Spinal cord (tissue), 10 donors: ENCODE results near the gene FBXW11. TPM values are rescaled to one million over a fixed set of nuclear protein-coding genes. Genes with fewer than 3 reads are reported as not detected.

ENCODE experiments used
- DNase-seq, 6 donors: peaks; one replicate each; pipeline versions ENCODE4 v3.0.0 to v3.0.0-alpha.2; 2013 to 2015; ENCODE audit warnings: low spot score in 6 of 6, low read depth in 4 of 6
- H3K27ac ChIP-seq: one replicate; pipeline ENCODE4 v1.5.1; 2013; ENCODE audit warnings: low read depth, low read length, control low read depth
- H3K27me3 ChIP-seq: one replicate; pipeline ENCODE4 v1.6.1; 2013; ENCODE audit warnings: low read length; ENCODE audit not compliant: control insufficient read depth, insufficient read depth
- H3K36me3 ChIP-seq: one replicate; pipeline ENCODE4 v1.6.1; 2013; ENCODE audit warnings: low read length; ENCODE audit not compliant: control insufficient read depth, insufficient read depth
- H3K4me1 ChIP-seq: one replicate; pipeline ENCODE4 v1.6.1; 2013; ENCODE audit warnings: low read length; ENCODE audit not compliant: control insufficient read depth, insufficient read depth
- H3K4me3 ChIP-seq: one replicate; pipeline ENCODE4 v1.5.1; 2013; ENCODE audit warnings: low read depth, low read length, control low read depth
- H3K9me3 ChIP-seq: one replicate; pipeline ENCODE4 v1.6.1; 2013; ENCODE audit warnings: low read length; ENCODE audit not compliant: control insufficient read depth, insufficient read depth
- WGBS: methylation state at CpG from one replicate; pipeline ENCODE4 v1.1.5; 2013; ENCODE audit warnings: missing lambda C conversion rate; ENCODE audit not compliant: insufficient coverage; 5-methylcytosine and 5-hydroxymethylcytosine counted together
- polyA plus RNA-seq, 2 donors: library from polyadenylated mRNA; unstranded; fragments of 120-200 nt; gene quantifications; one replicate each; pipeline ENCODE4 v1.2.1, GENCODE V29; 2013; ENCODE audit not compliant: insufficient read length in 2 of 2
- total RNA-seq, 2 donors: library from RNA; depleted of rRNA in 1 of 2; stranded (reverse); fragments of 120-200 nt in 1 of 2; fragments of >200 nt in 1 of 2; gene quantifications; one replicate each; pipeline versions ENCODE4 v1.2.3 to v1.2.4, GENCODE V29; 2013 to 2014
- donor health status: healthy.

Gene FBXW11
- total and polyA plus RNA-seq, 4 donors = 72.1 to 135 (median 87.1) TPM

- Histone ChIP-seq H3K9me3 (no peaks in the 10 kb centered on the region), H3K27me3 (no peaks in the 10 kb centered on the region), H3K27ac (no peak overlapping the region), H3K36me3 (peaks cover 15% of the 10 kb centered on the region), H3K4me1 (no peaks in the 10 kb centered on the region), H3K4me3 (no peak overlapping the region)
- WGBS = no CpG with 5 or more reads among the region's 1 CpG
- DNase-seq = no peak
Observed at GRCh38 chr5:171871711-171872110, 134.7 kb downstream of the FBXW11 start.

- no CpG with 5 or more reads among the region's 1 CpG for whole genome bisulfite sequencing
Observed at GRCh38 chr5:171869956-171870355, 136.5 kb downstream of the FBXW11 start.

GRCh38 chr5:171868236-171868635, 138.2 kb downstream of the FBXW11 start:
- Histone ChIP-seq H3K27ac (no peak overlapping the region), H3K4me3 (no peak overlapping the region), H3K4me1 (no peaks in the 10 kb centered on the region), H3K36me3 (no peaks in the 10 kb centered on the region), H3K9me3 (no peaks in the 10 kb centered on the region), H3K27me3 (no peaks in the 10 kb centered on the region)
- no peak for DNase-seq
- WGBS = no CpG with 5 or more reads among the region's 2 CpGs

More at GRCh38 chr5:171869956-171870355, 136.5 kb downstream of the FBXW11 start:
- Histone ChIP-seq H3K4me1 (no peaks in the 10 kb centered on the region), H3K9me3 (no peaks in the 10 kb centered on the region), H3K27me3 (no peaks in the 10 kb centered on the region), H3K36me3 (peaks cover 4% of the 10 kb centered on the region), H3K27ac (no peak overlapping the region), H3K4me3 (no peak overlapping the region)
- DNase-seq = no peak

- H3K27ac ChIP-seq = no peak overlapping the region
- WGBS = no CpG with 5 or more reads among the region's 1 CpG
- no peaks in the 10 kb centered on the region for H3K27me3 ChIP-seq
- no peaks in the 10 kb centered on the region for H3K4me1 ChIP-seq
- no peak overlapping the region for H3K4me3 ChIP-seq
- DNase-seq = no peak
- no peaks in the 10 kb centered on the region for H3K9me3 ChIP-seq
- H3K36me3 ChIP-seq = no peaks in the 10 kb centered on the region
Observed at GRCh38 chr5:171867786-171868185, 138.7 kb downstream of the FBXW11 start.

- WGBS = no CpG with 5 or more reads among the region's 6 CpGs
- Histone ChIP-seq H3K27me3 (no peaks in the 10 kb centered on the region), H3K4me3 (no peak overlapping the region), H3K9me3 (no peaks in the 10 kb centered on the region), H3K4me1 (peaks cover 3% of the 10 kb centered on the region), H3K27ac (no peak overlapping the region), H3K36me3 (peaks cover 2% of the 10 kb centered on the region)
- no peak for DNase-seq
Observed at GRCh38 chr5:171865471-171865870, 141.0 kb downstream of the FBXW11 start.

- no peak overlapping the region for H3K27ac ChIP-seq
- H3K27me3 ChIP-seq = no peaks in the 10 kb centered on the region
- peaks cover 2% of the 10 kb centered on the region for H3K36me3 ChIP-seq
- H3K9me3 ChIP-seq = no peaks in the 10 kb centered on the region
- H3K4me1 ChIP-seq = peaks cover 3% of the 10 kb centered on the region
- no peak overlapping the region for H3K4me3 ChIP-seq
- 100% methylated on average over 2 of the region's 6 CpGs for WGBS
- DNase-seq = no peak
Observed at GRCh38 chr5:171863935-171864334, 142.5 kb downstream of the FBXW11 start.

GRCh38 chr5:171862624-171863023, 143.8 kb downstream of the FBXW11 start:
- Histone ChIP-seq H3K9me3 (no peaks in the 10 kb centered on the region), H3K27ac (no peak overlapping the region), H3K27me3 (no peaks in the 10 kb centered on the region), H3K4me3 (no peak overlapping the region), H3K36me3 (peaks cover 2% of the 10 kb centered on the region), H3K4me1 (peaks cover 8% of the 10 kb centered on the region)
- no peak for DNase-seq
- WGBS = 40% methylated on average over 1 of the region's 4 CpGs

- peaks cover 2% of the 10 kb centered on the region for H3K36me3 ChIP-seq
- no peak for DNase-seq
- no peak overlapping the region for H3K4me3 ChIP-seq
- 88% methylated on average over 1 of the region's 3 CpGs for WGBS
- H3K9me3 ChIP-seq = no peaks in the 10 kb centered on the region
- peaks cover 13% of the 10 kb centered on the region for H3K4me1 ChIP-seq
- no peak overlapping the region for H3K27ac ChIP-seq
- no peaks in the 10 kb centered on the region for H3K27me3 ChIP-seq
Observed at GRCh38 chr5:171861381-171861780, 145.1 kb downstream of the FBXW11 start.

- no peak overlapping the region for H3K27ac ChIP-seq
Observed at GRCh38 chr5:171858303-171858702, 148.1 kb downstream of the FBXW11 start.

GRCh38 chr5:171857489-171857876, 149.0 kb downstream of the FBXW11 start:
- Histone ChIP-seq H3K4me3 (no peak overlapping the region), H3K9me3 (no peaks in the 10 kb centered on the region), H3K27ac (no peak overlapping the region), H3K27me3 (no peaks in the 10 kb centered on the region), H3K4me1 (peaks cover 10% of the 10 kb centered on the region), H3K36me3 (peaks cover under 1% of the 10 kb centered on the region)
- peak in 2 of 6 donors; percentile 59 to 65 for DNase-seq
- 16% methylated on average over 9 of the region's 12 CpGs for WGBS

More at GRCh38 chr5:171858303-171858702, 148.1 kb downstream of the FBXW11 start:
- Histone ChIP-seq H3K36me3 (peaks cover 2% of the 10 kb centered on the region), H3K4me1 (peaks cover 13% of the 10 kb centered on the region), H3K9me3 (no peaks in the 10 kb centered on the region), H3K4me3 (no peak overlapping the region), H3K27me3 (no peaks in the 10 kb centered on the region)
- WGBS = 88% methylated on average over 5 of the region's 7 CpGs
- no peak for DNase-seq
